NCI-H526 (cell line): ENCODE data around the gene EFCAB6.
A peak's percentile ranks its signal among the peaks of the same experiment; 100 is the strongest.

ENCODE experiments used
- DNase-seq, 2 experiments: peaks; one replicate each; lab custom pipeline; 2025; lab: John Stamatoyannopoulos, UW

EFCAB6 gene

GRCh38 chr22:43553451-43554258 is 258.4 kb downstream of the EFCAB6 start:
- DNase-seq = no peak

- no peak for DNase-seq
Measured at GRCh38 chr22:43550672-43551071, 261.4 kb downstream of the EFCAB6 start.

- no peak for DNase-seq
Measured at GRCh38 chr22:43550024-43550620, 262.0 kb downstream of the EFCAB6 start.

GRCh38 chr22:43546186-43546585 is 265.9 kb downstream of the EFCAB6 start:
- DNase-seq = no peak

GRCh38 chr22:43544289-43544673 is 267.8 kb downstream of the EFCAB6 start:
- no peak for DNase-seq

GRCh38 chr22:43543522-43544288 is 268.4 kb downstream of the EFCAB6 start:
- no peak for DNase-seq

- DNase-seq = no peak
Measured at GRCh38 chr22:43542681-43543521, 269.2 kb downstream of the EFCAB6 start.

GRCh38 chr22:43541462-43542407 is 270.4 kb downstream of the EFCAB6 start:
- DNase-seq = no peak

GRCh38 chr22:43541022-43541421 is 271.1 kb downstream of the EFCAB6 start:
- no peak for DNase-seq

GRCh38 chr22:43540529-43540923 is 271.6 kb downstream of the EFCAB6 start:
- peak; percentile 23 to 57 for DNase-seq

- peak in 1 of 2 experiments; percentile 54 for DNase-seq
Measured at GRCh38 chr22:43539572-43540528, 272.3 kb downstream of the EFCAB6 start.

GRCh38 chr22:43537019-43537585 is 275.0 kb downstream of the EFCAB6 start:
- no peak for DNase-seq

- DNase-seq = no peak
Measured at GRCh38 chr22:43535741-43536140, 276.4 kb downstream of the EFCAB6 start.

- DNase-seq = no peak
Measured at GRCh38 chr22:43535336-43535735, 276.8 kb downstream of the EFCAB6 start.

- DNase-seq = no peak
Measured at GRCh38 chr22:43534916-43535315, 277.2 kb downstream of the EFCAB6 start.

GRCh38 chr22:43533656-43534428 is 278.3 kb downstream of the EFCAB6 start:
- DNase-seq = no peak

GRCh38 chr22:43533156-43533530 is 279.0 kb downstream of the EFCAB6 start:
- DNase-seq = no peak
